GM21529 (cell line): ENCODE measurements around the gene UFC1.
A peak's percentile ranks its signal among the peaks of the same experiment; 100 is the strongest.
"Not testable (repeated sequence)": the region's sequence is repeated elsewhere in the genome, so short reads cannot be mapped to it uniquely, and the experiment has no call there.

Experiments used
- ATAC-seq: cut with Tn5 transposase; IDR thresholded peaks from one replicate; pipeline ENCODE4 v1.9.1; 2021; ENCODE audit not compliant: unreplicated experiment

UFC1 gene

DNA sequence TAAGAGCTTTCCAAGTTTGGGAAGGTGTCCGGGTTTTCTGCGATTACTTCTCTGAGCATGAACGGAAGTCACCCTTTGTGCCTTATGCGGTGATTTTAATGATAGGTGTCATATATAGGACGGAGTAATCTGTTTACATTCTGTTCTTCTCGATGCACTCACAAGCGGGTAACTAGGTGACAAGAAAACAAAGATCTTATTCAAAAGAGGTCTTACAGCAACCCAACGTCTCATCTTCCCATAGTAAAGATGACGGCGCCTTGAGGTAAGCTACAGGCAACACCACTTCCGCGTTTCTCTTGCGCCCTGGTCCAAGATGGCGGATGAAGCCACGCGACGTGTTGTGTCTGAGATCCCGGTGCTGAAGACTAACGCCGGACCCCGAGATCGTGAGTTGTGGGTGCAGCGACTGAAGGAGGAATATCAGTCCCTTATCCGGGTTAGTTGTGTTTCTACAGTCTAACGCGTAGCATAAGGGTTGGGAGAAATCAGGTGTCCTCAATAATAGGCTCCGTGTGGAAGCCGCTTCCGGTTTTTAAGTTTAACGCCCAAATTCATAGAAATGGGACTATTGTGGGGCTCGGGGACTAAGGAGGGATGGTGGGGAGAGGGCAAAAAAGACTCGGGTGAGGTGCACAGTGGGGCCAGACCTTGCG lies at the start of gene UFC1:
UFC1 (plus strand) TSS at position 297 of the 656 bp plus-strand sequence; CDS start at position 317, 20 bp downstream.
- ATAC-seq, result peak; percentile 88

DNA sequence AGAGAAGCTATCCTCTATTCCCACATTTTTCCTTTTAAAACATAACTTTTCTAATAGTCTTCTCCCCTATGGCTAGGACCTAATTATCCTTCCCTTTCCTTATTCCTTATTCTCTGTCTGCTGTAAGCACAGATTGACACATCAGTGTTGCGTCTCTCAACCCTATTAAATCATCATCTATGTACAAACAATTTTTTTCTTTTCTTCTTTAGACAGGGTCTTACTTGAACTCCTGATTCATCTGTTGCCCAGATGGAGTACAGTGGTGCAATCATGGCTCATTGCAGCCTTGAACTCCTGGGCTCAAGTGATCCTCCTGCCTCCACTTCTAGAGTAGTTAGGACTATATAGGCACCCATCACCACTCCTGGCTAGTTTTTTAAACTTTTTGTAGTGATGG lies 47.3 kb upstream of the UFC1 start:
- ATAC-seq, result no peak

DNA sequence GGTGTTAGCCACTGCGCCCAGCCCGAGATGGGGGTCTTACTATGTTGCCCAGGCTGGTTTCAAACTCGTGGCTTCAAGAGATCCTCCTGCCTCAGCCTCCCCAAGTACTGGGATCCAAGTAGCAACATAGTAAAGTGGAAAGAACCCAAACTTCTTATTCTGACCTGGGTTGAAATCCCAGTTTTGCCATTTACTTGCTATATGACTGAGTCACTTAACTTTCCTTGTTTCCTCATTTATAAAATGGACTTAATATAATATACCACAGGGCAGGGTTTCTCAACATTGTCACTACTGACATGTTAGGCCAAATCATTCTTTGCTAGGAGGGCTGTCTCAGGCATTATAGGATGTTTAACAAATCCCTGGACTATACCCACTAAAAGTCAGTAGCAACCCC lies 42.7 kb upstream of the UFC1 start:
- ATAC-seq, result no peak

DNA sequence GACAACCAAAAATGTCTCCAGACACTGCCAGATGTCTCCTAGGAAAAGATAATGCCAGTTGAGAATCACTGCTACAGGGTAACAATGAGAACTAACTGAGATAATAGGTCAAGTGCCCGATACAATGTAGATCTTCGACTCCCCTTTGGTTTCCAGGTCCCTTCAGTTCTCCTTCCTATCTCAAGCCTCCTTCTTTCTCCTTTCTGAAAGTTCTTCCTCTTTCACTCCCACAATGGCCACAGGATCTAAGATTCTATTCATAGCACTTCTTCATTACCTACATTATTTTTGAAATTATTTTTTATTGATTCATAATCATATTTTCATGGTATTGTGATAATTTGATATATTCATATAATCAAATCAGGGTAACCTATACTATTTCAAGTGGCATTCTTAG lies 42.3 kb upstream of the UFC1 start:
- no peak for ATAC-seq

DNA sequence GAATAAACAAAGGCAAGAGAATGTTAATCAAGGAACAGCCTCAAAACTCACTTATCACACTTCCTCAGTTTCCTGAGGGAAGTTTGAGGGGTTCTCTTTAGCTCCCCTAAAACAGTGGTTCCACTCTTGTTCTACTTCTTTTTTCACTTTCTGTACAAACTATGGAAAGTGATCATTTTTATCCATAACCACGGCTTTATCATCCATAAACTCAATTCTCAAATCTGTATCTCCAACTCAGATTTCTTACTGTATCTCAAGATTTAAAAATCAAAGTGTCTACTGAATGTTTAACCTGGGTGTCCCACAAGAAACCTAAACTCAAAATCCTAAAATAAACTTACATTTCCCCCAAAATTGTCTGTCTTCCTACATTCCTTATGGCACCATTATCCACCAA lies 39.9 kb upstream of the UFC1 start:
- ATAC-seq, result no peak

DNA sequence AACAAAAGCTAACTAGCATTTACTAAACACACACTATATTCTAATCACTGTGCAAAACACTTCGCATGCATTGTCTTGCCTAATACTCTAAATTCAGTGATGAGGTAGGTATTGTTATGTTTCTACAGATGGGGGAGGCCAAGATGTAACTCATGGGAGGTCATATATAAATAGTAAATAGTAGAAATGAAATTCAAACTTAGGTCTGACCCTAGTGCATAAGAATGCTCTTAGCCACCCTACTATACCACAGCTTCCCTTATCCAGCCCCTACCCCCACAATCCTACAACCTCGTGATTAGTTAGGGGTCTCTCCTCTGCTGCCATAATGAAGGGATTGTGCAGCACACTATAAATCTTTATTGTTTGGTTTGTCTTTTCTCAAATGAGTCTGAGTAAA lies 39.2 kb upstream of the UFC1 start:
- no peak for ATAC-seq

DNA sequence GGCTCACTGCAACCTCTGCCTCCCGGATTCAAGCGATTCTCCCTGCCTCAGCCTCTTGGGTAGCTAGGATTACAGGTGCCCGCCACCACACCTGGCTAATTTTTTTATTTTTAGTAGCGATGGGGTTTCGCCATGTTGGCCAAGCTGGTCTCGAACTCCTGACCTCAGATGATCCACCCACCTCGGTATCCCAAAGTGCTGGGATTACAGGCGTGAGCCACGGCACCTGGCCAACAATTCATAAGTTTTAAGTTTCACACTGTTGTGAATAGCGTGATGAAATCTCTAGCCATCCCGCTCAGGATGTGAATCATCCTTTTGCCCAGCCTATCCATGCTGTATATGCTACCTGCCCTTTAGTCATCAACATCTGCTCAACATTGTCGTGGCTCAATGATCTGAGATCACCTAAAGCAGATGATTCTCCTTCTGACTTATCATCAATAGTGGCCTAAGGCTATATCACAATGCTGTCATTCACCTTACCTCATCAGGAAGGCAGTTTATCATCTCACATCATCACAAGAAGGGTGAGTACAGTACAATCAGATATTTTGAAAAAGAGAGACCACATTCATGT lies 38.6 kb upstream of the UFC1 start:
- no peak for ATAC-seq

DNA sequence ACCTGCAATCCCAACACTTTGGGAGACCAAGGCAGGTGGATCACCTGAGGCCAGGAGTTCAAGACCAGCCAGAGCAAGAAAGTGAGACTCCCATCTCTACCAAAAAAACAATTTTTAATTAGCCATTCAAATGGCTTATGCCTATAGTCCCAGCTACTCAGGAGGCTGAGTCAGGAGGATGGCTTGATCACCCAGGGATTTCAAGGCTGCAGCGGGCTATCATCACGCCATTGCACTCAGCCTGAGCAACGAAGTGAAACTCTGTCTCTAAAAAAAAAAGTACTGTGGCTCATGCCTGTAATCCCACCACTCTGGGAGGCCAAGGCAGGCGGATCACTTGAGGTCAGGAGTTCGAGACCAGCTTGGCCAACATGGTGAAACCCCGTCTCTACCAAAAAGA lies 37.8 kb upstream of the UFC1 start:
- not testable (repeated sequence) for ATAC-seq

DNA sequence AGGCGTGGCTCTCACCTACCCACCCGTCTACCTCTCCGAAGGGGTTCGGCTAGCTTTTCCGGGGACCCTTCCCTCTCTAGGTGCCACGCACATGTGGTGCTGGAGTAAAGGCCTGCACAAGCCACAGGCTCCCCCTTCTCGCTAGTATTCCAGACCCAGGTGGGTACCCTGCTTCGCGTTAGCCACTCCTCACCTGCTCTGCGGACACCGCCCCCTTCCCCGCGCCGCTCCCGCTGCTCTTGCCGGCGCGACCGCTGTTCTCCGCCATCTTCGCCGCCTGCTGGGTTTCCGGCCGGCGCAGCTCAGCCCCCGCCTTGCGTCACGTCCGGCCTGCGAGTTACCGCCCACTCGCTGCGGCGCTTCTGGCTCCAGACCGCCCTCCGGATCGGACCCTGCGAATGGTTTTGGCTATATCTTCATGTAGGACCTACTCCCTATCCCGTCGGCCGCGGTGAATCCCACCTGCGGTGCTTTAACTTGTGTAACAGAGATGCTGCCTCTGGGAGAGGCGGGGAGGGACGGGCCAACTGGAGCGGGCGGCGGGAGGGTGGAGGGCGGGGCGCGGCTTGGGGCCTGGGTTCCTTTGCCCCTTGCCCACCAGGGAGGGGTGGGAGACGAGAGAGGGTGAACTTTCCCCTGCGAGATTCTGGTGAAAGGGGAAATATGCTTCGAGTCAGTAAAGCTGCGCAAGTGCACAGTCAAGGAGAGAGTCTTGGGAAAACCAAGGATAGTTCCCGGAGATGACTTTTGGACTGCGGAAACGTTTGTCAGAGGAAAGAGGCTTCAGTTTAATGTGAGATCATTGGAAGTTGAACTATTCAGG lies 35.8 kb upstream of the UFC1 start, which contains the start of the genes NIT1 and PFDN2:
NIT1 (plus strand) TSS at position 347 of the 823 bp plus-strand sequence; CDS start at position 419, 72 bp downstream.
PFDN2 (minus strand) TSS at position 279 of the 823 bp plus-strand sequence; CDS start at position 268, 11 bp downstream.
- ATAC-seq, result peak; percentile 83

DNA sequence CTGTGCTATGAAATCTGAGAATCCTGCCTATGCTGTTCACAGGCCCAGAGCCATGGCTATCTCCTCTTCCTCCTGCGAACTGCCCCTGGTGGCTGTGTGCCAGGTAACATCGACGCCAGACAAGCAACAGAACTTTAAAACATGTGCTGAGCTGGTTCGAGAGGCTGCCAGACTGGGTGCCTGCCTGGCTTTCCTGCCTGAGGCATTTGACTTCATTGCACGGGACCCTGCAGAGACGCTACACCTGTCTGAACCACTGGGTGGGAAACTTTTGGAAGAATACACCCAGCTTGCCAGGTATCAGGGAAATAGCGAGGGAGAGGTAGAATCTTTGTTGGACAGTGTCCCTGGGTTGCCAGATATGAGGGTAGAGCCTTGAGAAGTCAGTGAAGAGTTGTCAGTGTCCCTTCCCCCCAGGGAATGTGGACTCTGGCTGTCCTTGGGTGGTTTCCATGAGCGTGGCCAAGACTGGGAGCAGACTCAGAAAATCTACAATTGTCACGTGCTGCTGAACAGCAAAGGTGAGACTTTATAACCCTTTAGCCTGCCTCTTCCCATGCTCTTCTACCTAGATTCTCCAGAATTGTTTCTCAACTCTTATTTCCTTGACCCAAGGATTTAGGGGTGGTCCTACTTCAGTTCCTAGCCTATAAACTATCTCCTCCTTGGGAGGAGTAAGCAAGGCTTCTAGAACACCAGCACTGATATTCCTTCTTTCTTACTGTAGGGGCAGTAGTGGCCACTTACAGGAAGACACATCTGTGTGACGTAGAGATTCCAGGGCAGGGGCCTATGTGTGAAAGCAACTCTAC lies 34.5 kb upstream of the UFC1 start:
- ATAC-seq, result peak; percentile 59

DNA sequence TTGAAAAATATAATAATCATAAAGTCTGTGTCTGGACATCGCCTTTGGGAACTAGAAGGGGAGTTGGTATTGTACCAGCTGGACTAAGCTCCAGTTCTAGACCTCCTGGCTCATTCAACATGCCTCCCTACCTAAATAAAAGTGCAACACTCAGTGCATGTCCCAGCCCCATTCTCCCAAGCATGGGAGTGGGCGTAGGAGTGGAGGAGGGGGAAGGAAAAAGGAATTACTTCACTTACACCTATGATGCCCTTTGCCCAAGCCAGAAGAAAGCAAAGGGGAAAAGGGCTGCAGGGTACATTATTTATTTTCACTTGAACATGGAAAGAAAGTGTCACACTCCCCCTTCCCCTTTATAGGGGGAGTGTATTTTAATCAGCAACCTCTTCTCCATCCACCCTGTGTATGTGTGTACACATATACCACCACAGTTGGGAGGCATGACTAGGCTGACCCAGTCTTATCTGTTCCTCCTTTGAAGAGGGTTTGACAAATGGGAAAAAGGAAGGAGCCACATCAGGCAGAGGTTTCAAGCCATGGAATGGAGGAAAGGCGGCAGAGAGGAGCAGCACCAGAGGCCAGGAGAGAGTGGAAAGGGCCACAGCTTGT lies 32.6 kb upstream of the UFC1 start:
- no peak for ATAC-seq

DNA sequence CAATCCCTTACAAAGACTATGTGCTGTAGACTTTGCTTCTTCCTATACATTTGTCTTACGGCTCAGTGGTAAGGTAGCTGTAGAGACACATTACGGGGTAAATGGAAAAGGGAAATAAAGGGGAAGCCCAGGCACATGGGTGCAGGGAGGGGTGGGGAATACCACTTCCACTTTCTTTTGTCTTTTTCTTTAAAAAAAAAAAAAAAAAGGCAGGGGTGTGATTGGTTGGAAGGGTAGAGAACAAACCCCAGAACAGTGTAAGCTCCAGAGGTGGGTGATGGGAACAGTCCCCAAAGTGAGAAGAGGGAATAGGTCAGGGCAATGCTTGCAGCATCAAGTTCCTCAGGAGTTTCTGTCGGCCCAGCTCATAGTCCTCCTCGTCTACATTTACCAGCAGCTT lies 31.9 kb upstream of the UFC1 start:
- no peak for ATAC-seq

DNA sequence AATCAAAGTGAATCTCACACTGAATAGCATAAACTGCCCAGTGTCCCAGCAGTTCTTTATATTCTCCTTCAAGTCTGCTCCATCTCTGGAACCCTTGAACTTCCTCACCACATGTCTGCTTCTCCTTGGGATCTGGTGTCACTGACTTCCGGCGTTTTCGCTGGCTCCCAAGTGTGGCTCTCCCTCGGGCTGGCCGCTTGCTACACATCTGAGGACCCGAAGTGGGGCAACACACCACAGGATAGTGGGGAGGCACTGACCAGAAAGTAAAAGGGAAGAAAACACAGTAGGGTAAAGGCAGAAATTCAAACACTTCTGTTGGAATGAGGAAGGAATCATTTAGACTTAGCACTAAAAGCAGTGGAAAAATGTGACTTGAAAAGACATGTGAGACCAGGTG lies 30.8 kb upstream of the UFC1 start:
- no peak for ATAC-seq

DNA sequence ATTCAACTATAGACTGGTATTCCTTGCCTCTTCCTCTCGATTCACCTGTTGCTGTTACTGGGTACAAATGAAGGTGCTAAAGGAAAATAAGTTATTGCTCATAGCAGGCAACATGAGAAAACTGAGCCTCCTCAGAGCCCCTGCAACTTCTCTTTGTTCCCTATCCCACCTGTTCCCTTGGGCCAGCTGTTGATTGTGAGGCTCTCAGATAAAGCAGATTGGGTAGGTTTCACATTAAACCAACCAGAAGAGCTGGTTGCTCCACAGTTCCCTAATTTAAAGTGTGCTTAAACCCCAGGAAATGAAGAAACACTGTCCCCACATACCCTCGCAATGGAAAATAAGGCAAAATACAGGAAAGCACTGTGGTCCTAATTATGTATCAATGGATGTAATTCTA lies 26.1 kb upstream of the UFC1 start:
- no peak for ATAC-seq

DNA sequence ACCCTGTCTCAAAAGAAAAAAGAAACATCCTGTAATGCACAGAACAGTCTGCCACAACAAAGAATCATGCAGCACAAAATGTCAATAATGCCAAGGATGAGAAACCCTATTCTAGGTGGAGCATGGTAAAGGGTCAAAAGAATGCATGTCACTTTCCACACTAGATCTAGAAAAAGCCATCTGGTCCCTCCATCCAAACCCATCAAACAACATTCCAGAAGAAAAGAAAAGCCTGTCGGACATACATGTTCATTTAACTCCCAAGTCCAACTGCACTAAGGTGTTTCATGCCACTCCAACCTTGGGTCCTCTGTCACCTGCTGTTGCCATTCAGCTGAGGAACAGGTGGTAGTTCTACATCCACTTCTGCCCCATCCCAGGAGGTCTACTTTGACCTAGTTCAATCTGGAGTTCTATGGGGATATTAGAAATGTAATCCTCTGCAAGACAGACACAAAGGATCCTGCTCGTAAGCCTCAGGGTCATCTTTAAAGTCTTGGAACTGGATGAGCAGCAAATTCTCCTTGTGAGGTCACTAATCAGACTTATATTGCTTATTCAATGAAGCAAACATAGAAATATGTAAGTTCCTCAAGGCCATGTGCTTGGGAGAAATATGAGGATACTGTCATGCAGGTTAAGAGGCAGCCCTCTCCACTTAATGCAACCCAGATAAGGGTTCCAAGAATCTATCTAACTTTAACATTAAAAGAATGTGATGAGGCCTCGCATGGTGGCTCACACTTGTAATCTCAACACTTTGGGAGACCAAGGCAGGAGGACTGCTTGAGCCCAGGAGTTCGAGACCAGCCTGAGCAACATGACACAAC lies 25.0 kb upstream of the UFC1 start:
- ATAC-seq, result no peak

DNA sequence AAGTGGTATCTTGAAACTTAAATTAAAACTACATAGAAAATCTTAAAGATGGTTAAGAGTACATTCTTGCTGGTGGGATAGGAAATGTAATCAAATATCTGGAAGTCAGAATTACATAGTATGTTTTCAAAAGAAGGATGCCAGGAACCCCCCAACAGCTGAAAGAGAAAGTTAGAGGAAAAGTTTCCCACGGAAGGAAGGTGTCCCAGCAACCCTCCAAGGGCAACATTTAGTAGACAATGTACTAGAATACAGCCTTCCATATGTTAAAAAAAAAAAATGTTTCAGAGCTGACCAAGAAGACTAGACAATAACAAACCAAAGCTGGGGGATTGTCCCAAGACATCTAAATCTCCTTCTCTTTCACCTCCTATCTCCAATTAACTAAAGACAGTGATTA lies 23.5 kb upstream of the UFC1 start:
- ATAC-seq, result no peak

DNA sequence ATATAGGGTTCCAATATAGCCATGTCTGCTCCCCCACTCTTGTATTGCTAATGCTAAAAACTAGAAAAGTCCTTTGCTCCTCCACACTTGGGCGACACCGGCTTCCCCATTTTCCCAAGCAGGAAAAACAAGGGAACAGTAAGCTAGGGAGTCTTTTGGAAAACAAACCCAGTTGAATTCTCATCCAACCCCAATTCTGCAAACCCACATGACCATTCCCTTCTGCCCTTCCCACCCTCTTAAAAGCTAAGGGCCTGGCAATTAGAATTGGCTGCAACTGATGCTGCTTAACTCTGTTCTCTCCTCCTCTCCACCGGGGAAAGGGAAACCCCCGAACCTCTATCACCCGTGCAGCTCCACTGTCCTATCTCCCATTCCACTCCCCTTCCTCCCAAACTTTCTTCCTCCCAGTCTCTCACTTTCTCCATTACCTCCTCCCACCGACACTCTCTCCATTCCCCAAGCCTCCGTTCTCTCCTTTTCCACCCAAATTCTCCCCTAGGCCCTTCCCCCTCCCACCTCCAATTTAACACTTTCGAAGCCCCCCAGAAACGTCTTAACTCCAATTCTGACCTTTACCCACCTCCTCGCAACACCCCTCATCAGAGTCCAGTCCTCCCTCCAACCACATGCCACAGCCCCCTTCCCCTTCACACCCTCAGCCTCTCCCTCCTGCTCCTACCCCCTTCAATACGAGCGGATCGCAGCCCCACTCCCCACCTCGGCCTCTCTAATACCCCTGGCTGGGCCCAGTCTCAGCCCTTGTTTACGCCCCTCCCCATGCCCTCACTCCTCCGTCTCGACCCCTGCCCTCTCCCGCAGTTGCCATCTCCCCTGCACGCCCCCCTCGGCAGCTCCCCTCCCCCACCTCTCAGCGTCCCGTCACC lies 22.0 kb upstream of the UFC1 start:
- no peak for ATAC-seq

DNA sequence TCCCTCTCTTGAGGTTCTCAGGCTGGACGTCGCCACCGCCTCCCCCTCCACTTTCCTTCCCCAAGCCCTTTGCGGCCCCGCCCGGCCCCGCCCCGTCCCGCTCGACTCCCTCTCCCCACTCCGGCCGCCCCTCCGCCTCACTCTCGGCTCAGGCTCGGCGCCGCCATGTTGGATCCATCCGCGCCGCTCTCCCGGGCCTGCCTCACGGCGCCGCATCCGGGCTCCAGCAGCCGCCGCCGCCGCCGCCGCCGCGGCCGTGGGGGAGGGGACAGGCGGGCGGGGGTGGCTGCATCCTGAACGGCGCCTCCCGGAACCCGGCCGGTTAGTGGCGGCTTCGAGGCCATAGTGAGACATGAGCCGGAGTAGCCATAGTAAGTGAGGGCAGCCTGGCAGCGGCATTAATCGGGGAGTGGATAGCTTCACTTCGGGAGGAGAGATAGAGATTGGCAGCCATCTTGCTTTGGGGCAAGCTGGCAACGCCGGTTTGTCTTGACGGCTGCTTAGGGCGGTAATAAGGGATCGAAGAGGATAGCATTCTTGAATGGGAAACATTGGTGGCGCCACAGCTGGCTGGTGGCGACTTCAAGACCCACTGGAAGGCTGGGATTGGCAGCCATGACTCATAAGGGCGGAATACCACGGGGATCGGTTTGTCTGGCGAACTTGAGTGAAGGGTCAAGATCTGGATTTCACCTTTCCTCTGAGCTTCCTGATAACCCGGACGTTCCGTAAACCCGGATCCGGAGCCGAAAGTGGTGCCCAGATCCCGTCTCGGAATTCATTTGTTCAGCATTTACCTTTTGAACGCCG lies 21.2 kb upstream of the UFC1 start, which contains the start of gene DEDD:
DEDD (minus strand) TSS at position 258 of the 810 bp plus-strand sequence. CDS start 8,205 bp downstream, outside the sequence.
- ATAC-seq, result peak; percentile 95
